Fibroblast of mammary gland (primary cell): Measurements from ENCODE around the gene CYBC1.

ENCODE experiments used
- DNase-seq: peaks from one replicate; pipeline ENCODE4 v3.0.0-alpha.2; 2010; ENCODE audit warnings: low read depth
- H3K4me3 ChIP-seq: 2 replicates; pipeline ENCODE4 v1.5.1; 2011; ENCODE audit warnings: low read depth, mild to moderate bottlenecking, low read length, moderate library complexity; ENCODE audit not compliant: control insufficient read depth
- TF ChIP-seq, protein P1 (sequence below): conservative IDR thresholded peaks from 2 replicates; pipeline ENCODE4 v1.5.1; 2011; ENCODE audit warnings: low read depth, low read length, inconsistent platforms; ENCODE audit not compliant: control insufficient read depth, insufficient read depth

Gene CYBC1

DNA sequence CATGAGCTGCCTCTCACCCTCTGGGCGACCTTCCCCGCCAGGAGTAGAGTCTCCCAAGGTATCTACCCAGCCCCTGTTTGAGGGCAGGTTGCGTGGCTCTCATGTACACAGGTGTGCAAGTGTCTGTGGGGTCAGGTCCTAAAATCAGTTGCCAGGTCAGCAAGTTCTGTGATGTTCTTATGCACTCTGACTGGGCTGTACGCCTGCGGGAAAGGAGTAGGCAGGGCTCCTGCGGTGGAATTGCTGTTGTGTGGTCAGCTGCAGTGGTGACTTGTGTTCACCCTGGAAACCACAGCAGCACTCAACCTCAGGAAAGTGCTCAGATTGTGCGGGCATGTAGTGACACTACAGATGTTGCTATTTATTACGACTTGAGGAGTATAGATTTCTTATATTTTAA, 27.4 kb upstream of the CYBC1 start:
- no peak for DNase-seq
- TF ChIP-seq, protein P1, sequence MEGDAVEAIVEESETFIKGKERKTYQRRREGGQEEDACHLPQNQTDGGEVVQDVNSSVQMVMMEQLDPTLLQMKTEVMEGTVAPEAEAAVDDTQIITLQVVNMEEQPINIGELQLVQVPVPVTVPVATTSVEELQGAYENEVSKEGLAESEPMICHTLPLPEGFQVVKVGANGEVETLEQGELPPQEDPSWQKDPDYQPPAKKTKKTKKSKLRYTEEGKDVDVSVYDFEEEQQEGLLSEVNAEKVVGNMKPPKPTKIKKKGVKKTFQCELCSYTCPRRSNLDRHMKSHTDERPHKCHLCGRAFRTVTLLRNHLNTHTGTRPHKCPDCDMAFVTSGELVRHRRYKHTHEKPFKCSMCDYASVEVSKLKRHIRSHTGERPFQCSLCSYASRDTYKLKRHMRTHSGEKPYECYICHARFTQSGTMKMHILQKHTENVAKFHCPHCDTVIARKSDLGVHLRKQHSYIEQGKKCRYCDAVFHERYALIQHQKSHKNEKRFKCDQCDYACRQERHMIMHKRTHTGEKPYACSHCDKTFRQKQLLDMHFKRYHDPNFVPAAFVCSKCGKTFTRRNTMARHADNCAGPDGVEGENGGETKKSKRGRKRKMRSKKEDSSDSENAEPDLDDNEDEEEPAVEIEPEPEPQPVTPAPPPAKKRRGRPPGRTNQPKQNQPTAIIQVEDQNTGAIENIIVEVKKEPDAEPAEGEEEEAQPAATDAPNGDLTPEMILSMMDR: no peak
- H3K4me3 ChIP-seq: no peak overlapping the region

DNA sequence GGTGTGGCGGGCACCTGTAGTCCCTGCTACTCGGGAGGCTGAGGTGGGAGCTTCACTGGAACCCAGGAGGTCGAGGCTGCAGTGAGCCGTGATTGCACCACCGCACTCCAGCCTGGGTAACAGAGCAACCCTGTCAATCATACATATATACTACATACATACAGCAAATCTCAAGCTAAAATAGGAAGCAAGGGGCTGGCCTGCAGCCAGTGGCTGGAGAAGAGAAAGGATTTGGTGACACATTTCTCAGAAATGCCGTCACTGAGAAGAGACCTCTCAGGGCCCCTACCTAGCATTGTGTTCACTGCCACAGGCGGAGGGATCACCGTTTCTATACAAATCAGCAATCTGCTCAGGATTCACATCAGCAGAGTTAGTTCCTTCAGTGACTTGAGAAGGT, 24.9 kb upstream of the CYBC1 start:
- TF ChIP-seq, protein P1: no peak
- no peak for DNase-seq
- no peak overlapping the region for H3K4me3 ChIP-seq

DNA sequence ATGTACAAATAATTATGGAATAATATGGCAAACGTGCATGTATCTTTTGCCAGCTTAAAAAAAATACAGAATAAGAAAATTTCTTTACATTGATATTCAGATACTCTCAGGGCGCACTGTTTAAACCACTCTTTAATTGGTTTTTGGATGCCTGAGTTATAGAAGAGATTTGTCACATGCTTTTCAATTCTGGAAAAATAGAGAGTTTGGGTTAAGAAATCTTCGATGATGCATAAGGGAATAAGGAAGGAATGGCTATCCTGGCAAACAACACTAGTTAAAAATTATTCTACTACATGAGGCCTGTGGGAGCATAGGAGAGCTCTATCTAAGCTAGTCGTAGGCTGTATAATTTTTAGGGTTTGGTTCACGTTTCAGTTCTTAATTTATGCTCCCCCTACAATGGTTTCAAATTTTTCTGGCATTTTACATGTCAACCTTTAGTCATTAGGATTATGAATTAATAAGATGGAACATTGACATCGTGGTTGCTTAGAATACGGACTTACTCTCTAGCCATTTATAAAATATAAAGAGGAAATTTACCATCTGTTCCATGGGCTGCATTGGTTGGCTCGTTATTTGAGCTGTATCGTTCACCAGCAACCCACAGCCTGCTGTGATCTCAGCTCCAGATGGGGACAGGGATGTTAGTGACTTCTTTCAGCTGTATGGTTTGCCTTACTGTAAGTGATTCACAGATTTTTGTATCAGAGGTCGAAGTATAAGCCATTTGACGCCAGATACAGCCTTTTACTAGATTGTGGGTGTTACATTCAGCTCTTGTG, 23.9 kb upstream of the CYBC1 start:
- no peak for DNase-seq
- TF ChIP-seq, protein P1: no peak
- no peak overlapping the region for H3K4me3 ChIP-seq

DNA sequence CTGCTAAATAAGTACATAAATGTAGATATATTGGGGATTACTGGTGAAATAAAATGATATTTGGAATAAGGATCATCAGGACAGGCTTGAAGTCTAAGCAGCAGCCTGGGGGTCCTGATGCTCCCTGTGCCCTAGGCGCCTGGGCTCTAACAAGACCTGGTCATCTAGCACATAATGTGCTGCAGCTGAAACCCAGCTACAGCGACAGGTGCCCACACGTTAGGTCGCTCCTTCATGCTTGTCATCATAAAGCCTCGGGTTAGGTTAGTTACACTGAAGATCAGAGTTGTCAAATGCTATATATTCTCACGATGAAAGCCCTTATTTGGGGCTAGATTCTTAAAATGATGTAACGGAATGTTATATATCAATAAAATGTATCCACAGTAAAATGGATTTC, 19.5 kb upstream of the CYBC1 start:
- TF ChIP-seq, protein P1: no peak
- no peak for DNase-seq
- H3K4me3 ChIP-seq: no peak overlapping the region

DNA sequence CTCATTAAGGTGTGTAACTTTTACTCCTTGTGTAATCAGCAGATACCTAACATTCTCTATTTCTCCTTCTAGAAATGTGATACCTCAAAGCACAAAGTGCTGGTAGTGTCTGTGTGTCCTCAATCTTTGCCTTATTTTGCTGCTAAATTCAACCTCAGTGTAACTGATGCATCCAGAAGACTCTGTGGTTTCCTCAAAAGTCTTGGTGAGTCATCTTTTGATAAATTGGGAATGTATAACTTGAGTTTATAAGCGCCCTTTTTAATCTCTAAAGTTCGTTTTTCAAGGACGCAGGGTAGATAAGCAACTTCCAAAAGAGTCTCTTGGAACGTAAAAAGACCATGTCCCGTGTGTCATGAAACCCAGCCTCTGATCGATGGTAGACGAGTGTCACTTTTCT, 18.1 kb upstream of the CYBC1 start:
- no peak overlapping the region for H3K4me3 ChIP-seq
- TF ChIP-seq, protein P1: no peak
- DNase-seq: no peak

DNA sequence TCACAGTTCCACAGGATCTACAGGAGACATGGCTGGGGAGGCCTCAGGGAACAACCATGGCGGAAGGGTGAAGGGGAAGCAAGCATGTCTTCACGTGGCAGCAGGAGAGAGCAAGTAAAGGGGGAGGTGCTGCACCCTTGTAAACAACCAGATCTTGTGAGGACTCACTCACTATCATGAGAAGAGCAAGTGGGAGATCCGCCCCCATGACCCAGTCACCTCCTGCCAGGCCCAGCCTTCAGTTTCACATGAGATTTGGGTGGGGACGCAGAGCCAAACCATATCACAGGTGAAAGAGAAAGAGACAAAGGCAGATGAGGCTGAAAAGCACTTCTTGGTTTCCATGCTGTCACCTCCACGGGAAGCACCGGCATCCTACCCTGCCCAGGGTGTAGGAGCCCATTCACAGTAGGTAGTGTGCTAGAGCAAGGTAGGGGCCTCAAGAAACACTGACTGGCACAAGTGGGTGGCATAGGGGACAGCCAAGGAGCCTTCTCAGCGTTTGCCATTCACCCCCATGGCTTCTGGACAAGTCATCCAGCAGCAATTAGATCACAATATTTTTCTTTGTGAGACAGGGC, 14.6 kb upstream of the CYBC1 start:
- no peak overlapping the region for H3K4me3 ChIP-seq
- TF ChIP-seq, protein P1: no peak
- no peak for DNase-seq
